CD4-positive, alpha-beta T cell (primary cell): ENCODE results near the gene GTF2F1. TPM values are rescaled to one million over a fixed set of nuclear protein-coding genes. Genes with fewer than 3 reads are reported as not detected.

Source experiments
- ATAC-seq: fragments of 200-7000 bp; cut with Tn5 transposase; one replicate; pipeline ENCODE4 v1.10.0; 2022; ENCODE audit warnings: mild to moderate bottlenecking; ENCODE audit not compliant: poor library complexity
- CTCF ChIA-PET: fragments of 350-600 bp; sonication (Branson Sonifier 250); formaldehyde crosslinking; loops from one replicate; lab custom pipeline; 2021; ENCODE audit warnings: antibody characterized with exemption, inconsistent platforms; lab: Charles Lee
- POLR2A ChIA-PET: fragments of 350-600 bp; sonication (Branson Sonifier 250); formaldehyde crosslinking; loops from one replicate; lab custom pipeline; 2021; ENCODE audit warnings: antibody characterized with exemption, inconsistent platforms; lab: Charles Lee
- DNase-seq, 14 experiments: peaks; one replicate each; pipeline ENCODE4 v3.0.0-alpha.2; 2013 to 2020; ENCODE audit warnings: mixed read lengths in 2 of 14
- H3K27ac ChIP-seq, 2 donors: one replicate each; pipeline versions ENCODE4 v1.5.1 to v1.7.0; 2013; ENCODE audit warnings: low read length in 2 of 2, low read depth in 1 of 2, mild to moderate bottlenecking in 1 of 2
- H3K27me3 ChIP-seq, 2 experiments: 1 replicate in 1 of 2; 2 replicates in 1 of 2; pipeline versions ENCODE4 v1.6.1 to v1.7.0; 2013; ENCODE audit warnings: low read length in 2 of 2, control low read depth in 1 of 2, mild to moderate bottlenecking in 1 of 2, moderate library complexity in 1 of 2; ENCODE audit not compliant: insufficient read depth in 2 of 2, control insufficient read depth in 1 of 2
- H3K36me3 ChIP-seq: one replicate; pipeline ENCODE4 v1.6.1; 2013; ENCODE audit warnings: low read length, control low read depth; ENCODE audit not compliant: insufficient read depth
- H3K4me1 ChIP-seq: one replicate; pipeline ENCODE4 v1.6.1; 2013; ENCODE audit warnings: low read length, control low read depth; ENCODE audit not compliant: insufficient read depth
- H3K4me3 ChIP-seq: one replicate; pipeline ENCODE4 v1.5.1; 2013; ENCODE audit warnings: mild to moderate bottlenecking, low read length, moderate library complexity
- H3K9me3 ChIP-seq, 2 experiments: 1 replicate in 1 of 2; 2 replicates in 1 of 2; pipeline versions ENCODE4 v1.6.1 to v1.7.0; 2013; ENCODE audit warnings: low read length in 2 of 2, mild to moderate bottlenecking in 2 of 2, control low read depth in 1 of 2, moderate library complexity in 1 of 2; ENCODE audit not compliant: control insufficient read depth in 1 of 2, insufficient read depth in 1 of 2
- H3K27ac Mint-ChIP-seq: one replicate; pipeline ENCODE4 v1.8.0; 2020; ENCODE audit warnings: mixed read lengths
- H3K27me3 Mint-ChIP-seq: one replicate; pipeline ENCODE4 v1.8.0; 2021; ENCODE audit warnings: mixed read lengths
- H3K36me3 Mint-ChIP-seq: one replicate; pipeline ENCODE4 v1.8.0; 2021; ENCODE audit warnings: low read depth, mixed read lengths
- H3K4me1 Mint-ChIP-seq: one replicate; pipeline ENCODE4 v1.8.0; 2021; ENCODE audit warnings: low read depth, mixed read lengths
- H3K4me3 Mint-ChIP-seq: one replicate; pipeline ENCODE4 v1.8.0; 2020; ENCODE audit warnings: mild to moderate bottlenecking, mixed read lengths
- H3K9me3 Mint-ChIP-seq: one replicate; pipeline ENCODE4 v1.8.0; 2020; ENCODE audit warnings: mixed read lengths
- intact Hi-C, 2 experiments: fragments of 100-400 bp; cut with DNase I in 1 of 2; cut with micrococcal nuclease in 1 of 2; formaldehyde crosslinking; loops; one replicate each; pipeline versions ENCODE4 v1.15.1 to v1.9.0; 2023 to 2025; cut with DNase I, micrococcal nuclease
- total RNA-seq, 174 experiments: library from RNA in 2 of 174; stranded (reverse) in 2 of 174; gene quantifications; one replicate each; pipeline ENCODE4 v1.2.3 and lab custom pipeline; 2021 to 2026
- TF ChIP-seq, protein P1 (sequence below): fragments of 200-600 bp; IDR thresholded peaks from one replicate; pipeline ENCODE4 v1.8.0; 2022; ENCODE audit warnings: antibody characterized with exemption, mild to moderate bottlenecking

The GTF2F1 gene
- total RNA-seq, 2 experiments from 2014 or later = 56.1 to 61.1 TPM

DNA sequence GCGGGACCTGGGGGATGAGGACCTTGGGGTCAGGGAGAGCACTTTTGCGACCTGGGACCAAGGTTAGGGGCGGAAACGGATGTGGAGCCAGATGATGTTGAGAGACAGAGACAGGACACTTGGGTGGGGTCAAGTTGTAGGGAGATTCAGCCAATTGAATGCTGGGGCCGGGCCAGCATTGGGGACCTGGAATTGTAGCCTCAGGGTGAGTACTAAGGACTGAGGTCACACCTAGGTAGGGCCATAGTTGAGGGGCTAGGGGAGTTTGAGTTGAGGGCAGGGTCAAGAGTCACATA lies 19.2 kb downstream of the GTF2F1 start:
- POLR2A ChIA-PET = interaction anchor here (0.6 to 4.0 kb wide), 6 partner anchors 11 to 695 kb away, joined by 4 to 172 read pairs (median 6); partner anchors contain the start of genes CLPP, DENND1C, GTF2F1 and KHSRP
- H3K4me3 ChIP-seq = peak overlapping the region; percentile 41

DNA sequence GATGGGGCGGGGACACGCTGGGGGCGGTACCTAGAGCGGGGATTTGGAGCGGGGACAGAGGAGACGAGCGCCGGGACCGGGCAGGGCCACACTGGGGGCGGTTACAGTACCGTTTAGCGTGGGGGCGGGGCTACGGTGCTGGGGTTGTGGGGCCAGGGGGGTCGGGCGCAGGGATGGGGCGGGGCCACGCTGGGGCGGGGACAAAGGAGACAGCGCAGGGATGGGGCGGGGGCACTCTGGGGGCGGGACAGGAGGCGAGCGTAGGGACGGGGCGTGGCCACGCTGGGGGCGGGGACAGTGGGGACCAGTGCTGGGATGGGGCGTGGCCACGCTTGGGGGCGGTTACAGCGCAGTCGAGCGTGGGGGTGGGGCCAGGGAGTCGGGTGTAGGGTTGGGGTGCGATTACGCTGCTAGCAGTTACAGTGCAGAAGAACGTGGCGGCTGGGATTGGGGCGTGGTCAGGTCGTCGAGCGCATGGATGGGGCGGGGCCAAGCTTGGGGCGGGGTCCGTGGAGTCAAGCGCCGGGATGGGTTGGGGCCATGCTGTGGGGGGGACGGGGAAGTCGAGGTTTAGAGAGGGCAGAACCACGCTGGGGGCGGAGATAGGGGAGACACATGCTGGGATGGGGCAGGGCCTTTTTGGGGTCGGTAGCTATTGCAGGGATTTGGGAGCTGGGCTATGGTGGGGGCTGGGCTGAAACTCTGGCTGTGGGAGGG lies 19.7 kb downstream of the GTF2F1 start:
- Histone ChIP-seq H3K9me3 (no peaks in the 10 kb centered on the region), H3K4me1 (peaks cover 18% of the 10 kb centered on the region), H3K27me3 (no peaks in the 10 kb centered on the region), H3K36me3 (peaks cover 17% of the 10 kb centered on the region), H3K27ac (peak overlapping the region; percentile 84 to 87), H3K4me3 (peak overlapping the region; percentile 66)
- Mint-ChIP-seq H3K4me1 (peaks cover 19% of the 10 kb centered on the region), H3K4me3 (peak overlapping the region; percentile 96), H3K27me3 (no peaks in the 10 kb centered on the region), H3K27ac (peak overlapping the region; percentile 89), H3K9me3 (no peaks in the 10 kb centered on the region), H3K36me3 (peaks cover 45% of the 10 kb centered on the region)
- TF ChIP-seq, protein P1, sequence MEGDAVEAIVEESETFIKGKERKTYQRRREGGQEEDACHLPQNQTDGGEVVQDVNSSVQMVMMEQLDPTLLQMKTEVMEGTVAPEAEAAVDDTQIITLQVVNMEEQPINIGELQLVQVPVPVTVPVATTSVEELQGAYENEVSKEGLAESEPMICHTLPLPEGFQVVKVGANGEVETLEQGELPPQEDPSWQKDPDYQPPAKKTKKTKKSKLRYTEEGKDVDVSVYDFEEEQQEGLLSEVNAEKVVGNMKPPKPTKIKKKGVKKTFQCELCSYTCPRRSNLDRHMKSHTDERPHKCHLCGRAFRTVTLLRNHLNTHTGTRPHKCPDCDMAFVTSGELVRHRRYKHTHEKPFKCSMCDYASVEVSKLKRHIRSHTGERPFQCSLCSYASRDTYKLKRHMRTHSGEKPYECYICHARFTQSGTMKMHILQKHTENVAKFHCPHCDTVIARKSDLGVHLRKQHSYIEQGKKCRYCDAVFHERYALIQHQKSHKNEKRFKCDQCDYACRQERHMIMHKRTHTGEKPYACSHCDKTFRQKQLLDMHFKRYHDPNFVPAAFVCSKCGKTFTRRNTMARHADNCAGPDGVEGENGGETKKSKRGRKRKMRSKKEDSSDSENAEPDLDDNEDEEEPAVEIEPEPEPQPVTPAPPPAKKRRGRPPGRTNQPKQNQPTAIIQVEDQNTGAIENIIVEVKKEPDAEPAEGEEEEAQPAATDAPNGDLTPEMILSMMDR = no peak
- CTCF ChIA-PET = no interaction called here
- DNase-seq = peak; percentile 97 to 100 (median 98)
- ATAC-seq = peak; percentile 70
- intact Hi-C loops = loop anchor here in 1 of 2 experiments (1.0 to 10.0 kb wide), 6 partner anchors 20 to 468 kb away; partner anchors contain the start of genes GPR108, GTF2F1, KHSRP and NDUFA11
- POLR2A ChIA-PET = interaction anchor here (0.6 to 4.0 kb wide), 11 partner anchors 11 to 1547 kb away, joined by 3 to 172 read pairs (median 5); partner anchors contain the start of genes CLPP, DENND1C, GTF2F1 and KHSRP

More for the DNA sequence above, 19.2 kb downstream of the GTF2F1 start:
- no peak for DNase-seq
- H3K9me3 ChIP-seq = no peaks in the 10 kb centered on the region
- Mint-ChIP-seq H3K27me3 (no peaks in the 10 kb centered on the region), H3K9me3 (no peaks in the 10 kb centered on the region), H3K4me1 (peaks cover 19% of the 10 kb centered on the region), H3K36me3 (peaks cover 47% of the 10 kb centered on the region), H3K4me3 (peak overlapping the region; percentile 96), H3K27ac (peak overlapping the region; percentile 89)
- ATAC-seq = no peak
- intact Hi-C loops = loop anchor here in 1 of 2 experiments (1.0 to 10.0 kb wide), 6 partner anchors 20 to 469 kb away; partner anchors contain the start of genes GPR108, GTF2F1, KHSRP and NDUFA11
- H3K4me1 ChIP-seq = peaks cover 18% of the 10 kb centered on the region
- no peaks in the 10 kb centered on the region for H3K27me3 ChIP-seq
- peak overlapping the region in 1 of 2 donors; percentile 2 for H3K27ac ChIP-seq
- peaks cover 11% of the 10 kb centered on the region for H3K36me3 ChIP-seq
- TF ChIP-seq, protein P1 = no peak
- CTCF ChIA-PET = no interaction called here

DNA sequence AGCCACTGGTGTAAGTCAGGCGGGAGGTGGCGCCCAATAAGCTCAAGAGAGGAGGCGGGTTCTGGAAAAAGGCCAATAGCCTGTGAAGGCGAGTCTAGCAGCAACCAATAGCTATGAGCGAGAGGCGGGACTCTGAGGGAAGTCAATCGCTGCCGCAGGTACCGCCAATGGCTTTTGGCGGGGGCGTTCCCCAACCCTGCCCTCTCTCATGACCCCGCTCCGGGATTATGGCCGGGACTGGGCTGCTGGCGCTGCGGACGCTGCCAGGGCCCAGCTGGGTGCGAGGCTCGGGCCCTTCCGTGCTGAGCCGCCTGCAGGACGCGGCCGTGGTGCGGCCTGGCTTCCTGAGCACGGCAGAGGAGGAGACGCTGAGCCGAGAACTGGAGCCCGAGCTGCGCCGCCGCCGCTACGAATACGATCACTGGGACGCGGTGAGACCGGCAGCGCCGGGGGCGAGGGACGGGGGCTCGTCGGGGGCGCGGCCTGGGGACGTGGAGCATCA lies 20.3 kb downstream of the GTF2F1 start, which contains the start of gene ALKBH7:
ALKBH7 (plus strand) TSS at position 201 of the 502 bp plus-strand sequence; CDS start at position 228, 27 bp downstream.
- peak; percentile 89 to 100 (median 96) for DNase-seq
- H3K9me3 Mint-ChIP-seq = no peaks in the 10 kb centered on the region
- Histone ChIP-seq H3K27me3 (no peaks in the 10 kb centered on the region), H3K4me1 (peaks cover 18% of the 10 kb centered on the region), H3K36me3 (peaks cover 23% of the 10 kb centered on the region), H3K4me3 (peak within 1 kb of the TSS; percentile 66), H3K9me3 (no peaks in the 10 kb centered on the region), H3K27ac (peak within 1 kb of the TSS; percentile 84 to 87)
- H3K4me1 Mint-ChIP-seq = peaks cover 19% of the 10 kb centered on the region
- TF ChIP-seq, protein P1 = no peak
- H3K27ac Mint-ChIP-seq = peak within 1 kb of the TSS; percentile 89
- ChIA-PET POLR2A (interaction anchor here (0.5 to 4.0 kb wide), 11 partner anchors 10 to 1548 kb away, joined by 3 to 172 read pairs (median 5); partner anchors contain the start of genes CLPP, DENND1C, GTF2F1 and KHSRP), CTCF (no interaction called here)
- ATAC-seq = peak; percentile 75
- H3K4me3 Mint-ChIP-seq = peak within 1 kb of the TSS; percentile 96
- H3K36me3 Mint-ChIP-seq = peaks cover 48% of the 10 kb centered on the region
- intact Hi-C loops = loop anchor here (1.0 to 10.0 kb wide), 9 partner anchors 10 to 468 kb away; partner anchors contain the start of genes GTF2F1 (in 2 of the 2), CLPP (in 1 of the 2), GPR108 (in 1 of the 2) and KHSRP (in 1 of the 2)
- H3K27me3 Mint-ChIP-seq = no peaks in the 10 kb centered on the region
